ENCODE results near the gene CD9. TPM values are rescaled to one million over a fixed set of nuclear protein-coding genes. Genes with fewer than 3 reads are reported as not detected.
A peak's percentile ranks its signal among the peaks of the same experiment; 100 is the strongest.

The CD9 gene
- total RNA-seq, 6 donors from 2014 or later = 96.4 to 716 (median 484) TPM

GRCh38 chr12:6266971-6267721 lies 66.9 kb downstream of the CD9 start:
- peaks cover 3 to 34% (median 14%) of the 10 kb centered on the region in 4 donors for H3K4me1 ChIP-seq
- H3K27me3 ChIP-seq = no peaks in the 10 kb centered on the region
- ATAC-seq (ENCODE audit: low FRiP score in 2 of 2) (peak; percentile 39 to 76), DNase-seq (peak in 1 of 2 donors; percentile 58)
- no peaks in the 10 kb centered on the region for H3K36me3 ChIP-seq
- TF ChIP-seq POLR2A (IDR thresholded peaks at IDR 0.05) (no peak), CTCF (IDR thresholded peaks at IDR 0.05) (peak in 1 of 6 experiments; percentile 11), POLR2AphosphoS5 (IDR thresholded peaks at IDR 0.05) (peak in 1 of 2 donors; percentile 31), EP300 (IDR thresholded peaks at IDR 0.05) (peak in 1 of 4 donors; percentile 61)
- no peaks in the 10 kb centered on the region for H3K9me3 ChIP-seq
- H3K4me3 ChIP-seq = no peak overlapping the region
- WGBS, 2 donors = 59 to 66% methylated on average over 7 to 12 of the region's 12 CpGs
- peak overlapping the region; percentile 39 to 82 (median 79) for H3K27ac ChIP-seq

GRCh38 chr12:6268484-6269157 lies 68.4 kb downstream of the CD9 start:
- no peak for ATAC-seq (ENCODE audit: low FRiP score in 2 of 2)
- DNase-seq = no peak
- Histone ChIP-seq H3K4me3 (no peak overlapping the region), H3K36me3 (no peaks in the 10 kb centered on the region), H3K27me3 (no peaks in the 10 kb centered on the region), H3K4me1 (peaks cover 4 to 41% (median 19%) of the 10 kb centered on the region in 4 donors), H3K9me3 (no peaks in the 10 kb centered on the region), H3K27ac (peak overlapping the region; percentile 39 to 82 (median 76))
- no peak for TF ChIP-seq POLR2A (IDR thresholded peaks at IDR 0.05)
- no peak for TF ChIP-seq EP300 (IDR thresholded peaks at IDR 0.05)
- TF ChIP-seq CTCF (IDR thresholded peaks at IDR 0.05) = no peak
- TF ChIP-seq POLR2AphosphoS5 (IDR thresholded peaks at IDR 0.05) = no peak
- WGBS, 2 donors = 67 to 75% methylated on average over 6 to 10 of the region's 10 CpGs

GRCh38 chr12:6269986-6270385 lies 69.8 kb downstream of the CD9 start:
- TF ChIP-seq POLR2A (IDR thresholded peaks at IDR 0.05) (no peak), CTCF (IDR thresholded peaks at IDR 0.05) (no peak), EP300 (IDR thresholded peaks at IDR 0.05) (no peak), POLR2AphosphoS5 (IDR thresholded peaks at IDR 0.05) (no peak)
- Histone ChIP-seq H3K27me3 (no peaks in the 10 kb centered on the region), H3K4me3 (no peak overlapping the region), H3K27ac (no peak overlapping the region), H3K4me1 (peaks cover 18 to 41% (median 30%) of the 10 kb centered on the region in 4 donors), H3K36me3 (no peaks in the 10 kb centered on the region), H3K9me3 (no peaks in the 10 kb centered on the region)
- ATAC-seq (ENCODE audit: low FRiP score in 2 of 2) = no peak
- WGBS, 2 donors = 96% methylated on average over 16 of the region's 16 CpGs
- DNase-seq = no peak

GRCh38 chr12:6271281-6271680 lies 71.1 kb downstream of the CD9 start:
- TF ChIP-seq CTCF (IDR thresholded peaks at IDR 0.05) (no peak), EP300 (IDR thresholded peaks at IDR 0.05) (no peak), POLR2A (IDR thresholded peaks at IDR 0.05) (no peak), POLR2AphosphoS5 (IDR thresholded peaks at IDR 0.05) (no peak)
- H3K36me3 ChIP-seq = no peaks in the 10 kb centered on the region
- 91 to 92% methylated on average over 8 of the region's 8 CpGs for WGBS, 2 donors
- no peak for ATAC-seq (ENCODE audit: low FRiP score in 2 of 2)
- H3K4me1 ChIP-seq = peaks cover 18 to 36% (median 31%) of the 10 kb centered on the region in 4 donors
- H3K9me3 ChIP-seq = no peaks in the 10 kb centered on the region
- no peak overlapping the region for H3K4me3 ChIP-seq
- no peak overlapping the region for H3K27ac ChIP-seq
- H3K27me3 ChIP-seq = no peaks in the 10 kb centered on the region
- no peak for DNase-seq
